GM19397 (cell line): ENCODE results near the gene TDRKH.
"Not testable (repeated sequence)": the region's sequence is repeated elsewhere in the genome, so short reads cannot be mapped to it uniquely, and the experiment has no call there.

Experiments used
- ATAC-seq: cut with Tn5 transposase; IDR thresholded peaks from one replicate; pipeline ENCODE4 v1.9.1; 2021; ENCODE audit warnings: mild to moderate bottlenecking, moderate library complexity; ENCODE audit not compliant: unreplicated experiment

TDRKH gene

GRCh38 chr1:151768351-151769066, 21.8 kb downstream of the TDRKH start:
- ATAC-seq, result not testable (repeated sequence)

GRCh38 chr1:151763990-151764389, 26.3 kb downstream of the TDRKH start:
- no peak for ATAC-seq

GRCh38 chr1:151762941-151763921, 27.1 kb downstream of the TDRKH start, which contains the start of gene MRPL9:
TSS of gene MRPL9 (minus strand) at chr1:151763496. CDS start at chr1:151763479, 17 bp downstream.
- peak; percentile 95 for ATAC-seq

- no peak for ATAC-seq
These were observed 29.5 kb downstream of the TDRKH start for GRCh38 chr1:151760597-151761385.

GRCh38 chr1:151759241-151759640, 31.1 kb downstream of the TDRKH start:
- no peak for ATAC-seq

- ATAC-seq, result no peak
These were observed 34.0 kb downstream of the TDRKH start for GRCh38 chr1:151756291-151756690.

- ATAC-seq, result no peak
These were observed 48.8 kb downstream of the TDRKH start for GRCh38 chr1:151741516-151741915.

- ATAC-seq, result no peak
These were observed 50.5 kb downstream of the TDRKH start for GRCh38 chr1:151739590-151740355.

GRCh38 chr1:151737479-151737878, 52.8 kb downstream of the TDRKH start:
- no peak for ATAC-seq

GRCh38 chr1:151737026-151737425, 53.3 kb downstream of the TDRKH start:
- ATAC-seq, result no peak

GRCh38 chr1:151733995-151734394, 56.3 kb downstream of the TDRKH start:
- ATAC-seq, result not testable (repeated sequence)

- ATAC-seq, result no peak
These were observed 57.2 kb downstream of the TDRKH start for GRCh38 chr1:151733126-151733525.

GRCh38 chr1:151729966-151730291, 60.4 kb downstream of the TDRKH start:
- ATAC-seq, result no peak

GRCh38 chr1:151729157-151729965, 60.9 kb downstream of the TDRKH start:
- ATAC-seq, result no peak

- ATAC-seq, result no peak
These were observed 61.9 kb downstream of the TDRKH start for GRCh38 chr1:151728151-151729054.

GRCh38 chr1:151723726-151724370, 66.5 kb downstream of the TDRKH start:
- no peak for ATAC-seq
